Measurements from ENCODE around the gene CDKN1C.

DNA sequence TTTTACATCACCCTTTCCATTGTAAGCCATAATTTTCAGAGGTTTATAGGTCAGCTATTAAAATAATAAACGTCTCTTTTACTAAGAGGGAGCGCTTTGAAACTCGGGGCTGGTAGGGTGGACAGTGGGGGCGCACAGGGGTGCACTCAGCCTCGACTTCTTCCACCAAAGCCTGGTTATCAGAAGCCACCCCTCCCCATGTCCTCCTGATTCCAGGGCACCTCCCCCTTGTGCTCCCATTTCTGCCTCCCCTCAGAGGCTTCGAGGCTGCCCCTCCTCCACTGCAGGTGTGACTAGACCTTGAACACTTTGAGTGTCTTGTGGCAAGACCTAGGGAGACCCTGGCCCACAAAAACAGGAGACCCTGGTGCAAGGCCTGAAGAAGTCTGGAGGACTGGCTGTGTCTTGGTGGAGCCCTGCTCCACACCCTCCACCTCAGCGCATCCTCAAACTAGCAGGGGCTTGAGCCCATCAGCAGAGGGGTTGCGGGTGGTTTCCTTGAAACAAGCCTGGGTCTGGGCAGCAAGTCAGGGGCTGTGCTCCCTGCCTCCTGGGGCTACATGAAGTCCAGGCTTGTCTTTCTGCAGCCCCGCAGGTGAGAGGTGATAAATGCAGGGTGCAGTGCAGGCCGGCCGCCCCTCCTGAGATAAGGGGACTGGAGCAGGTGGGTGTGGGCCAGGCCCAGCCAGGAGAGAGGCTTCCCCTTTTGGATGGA lies 3.0 kb downstream of the CDKN1C start:
- TF ChIP-seq TARDBP (IDR thresholded peaks at IDR 0.05) = no peak
- TF ChIP-seq FOXA1 (IDR thresholded peaks at IDR 0.05) = no peak
- no peak for TF ChIP-seq L3MBTL2 (conservative IDR thresholded peaks at IDR 0.05)
- TF ChIP-seq ARNT (IDR thresholded peaks at IDR 0.05) = no peak
- TF ChIP-seq FOXK2 (IDR thresholded peaks at IDR 0.05) = no peak
- no peak for TF ChIP-seq SP1 (IDR thresholded peaks at IDR 0.05)
- no peak for TF ChIP-seq ELF4 (IDR thresholded peaks at IDR 0.05)
- no peak for TF ChIP-seq ZNF384 (IDR thresholded peaks at IDR 0.05)
- no peak for TF ChIP-seq NFRKB (IDR thresholded peaks at IDR 0.05)
- no peak for TF ChIP-seq CTBP1 (IDR thresholded peaks at IDR 0.05; ENCODE audit: borderline replicate concordance)
- no peak for TF ChIP-seq SUZ12 (IDR thresholded peaks at IDR 0.05)
- TF ChIP-seq FOXM1 (IDR thresholded peaks at IDR 0.05; ENCODE audit: borderline replicate concordance) = no peak
- no peak for TF ChIP-seq PKNOX1 (IDR thresholded peaks at IDR 0.05)

Data from HEK293T (cell line).